Astrocyte (in vitro differentiated cells and primary cell): ENCODE data around the gene TRIM8.

Experiments used
- CTCF ChIP-seq: IDR thresholded peaks from 2 replicates; pipeline ENCODE4 v1.5.1; 2011; ENCODE audit warnings: low read depth, mild to moderate bottlenecking, inconsistent platforms, low read length, moderate library complexity; ENCODE audit not compliant: insufficient read depth
- EZH2 ChIP-seq: IDR thresholded peaks from 2 replicates; pipeline ENCODE4 v1.6.1; 2012; ENCODE audit warnings: mild to moderate bottlenecking, low read length, inconsistent platforms; ENCODE audit not compliant: insufficient read depth

- TF ChIP-seq CTCF, result no peak
- no peak for TF ChIP-seq EZH2
Measured at GRCh38 chr10:102620591-102621442, 23.5 kb upstream of the TRIM8 start.
